Panc1 (cell line): Measurements from ENCODE around the gene HADHA.

Source experiments
- POLR2AphosphoS5 ChIP-seq: IDR thresholded peaks from 2 replicates; pipeline ENCODE4 v1.6.1; 2012; ENCODE audit warnings: mild to moderate bottlenecking, low read depth, low read length, moderate library complexity
- TCF7L2 ChIP-seq: IDR thresholded peaks from 2 replicates; pipeline ENCODE4 v1.6.1; 2011; ENCODE audit warnings: mild to moderate bottlenecking, low read depth, low read length, inconsistent platforms
- TF ChIP-seq, protein P1 (sequence below): fragments of 450-650 bp; IDR thresholded peaks from 2 replicates; pipeline ENCODE4 v1.5.1; 2017; ENCODE audit warnings: mild to moderate bottlenecking
- TF ChIP-seq, protein P2 (sequence below), 2 experiments: IDR thresholded peaks; 2 replicates each; pipeline ENCODE4 v1.6.1; 2011 to 2012; ENCODE audit warnings: low read depth in 2 of 2, control low read depth in 1 of 2, low read length in 1 of 2, mild to moderate bottlenecking in 1 of 2, moderate library complexity in 1 of 2; ENCODE audit not compliant: insufficient read depth in 1 of 2

DNA sequence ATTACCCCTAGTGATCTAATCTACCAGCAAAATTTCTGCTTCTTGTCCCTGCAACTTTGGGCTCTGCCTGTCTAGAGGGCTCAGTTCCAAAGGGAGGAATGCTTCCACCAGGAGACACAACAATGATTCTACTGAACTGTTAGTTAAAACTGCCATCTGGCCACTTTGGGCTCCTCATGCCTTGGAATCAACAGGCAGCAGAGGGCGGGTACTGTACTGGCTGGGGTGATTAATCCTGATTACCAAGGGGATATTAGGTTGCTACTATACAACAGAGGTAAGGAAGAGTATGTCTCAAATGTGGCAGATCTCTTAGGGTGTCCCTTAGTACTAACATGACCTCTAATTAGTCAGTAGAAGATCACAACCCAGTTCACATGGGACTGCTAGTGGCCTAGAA lies 21.4 kb downstream of the HADHA start:
- TF ChIP-seq, protein P1, sequence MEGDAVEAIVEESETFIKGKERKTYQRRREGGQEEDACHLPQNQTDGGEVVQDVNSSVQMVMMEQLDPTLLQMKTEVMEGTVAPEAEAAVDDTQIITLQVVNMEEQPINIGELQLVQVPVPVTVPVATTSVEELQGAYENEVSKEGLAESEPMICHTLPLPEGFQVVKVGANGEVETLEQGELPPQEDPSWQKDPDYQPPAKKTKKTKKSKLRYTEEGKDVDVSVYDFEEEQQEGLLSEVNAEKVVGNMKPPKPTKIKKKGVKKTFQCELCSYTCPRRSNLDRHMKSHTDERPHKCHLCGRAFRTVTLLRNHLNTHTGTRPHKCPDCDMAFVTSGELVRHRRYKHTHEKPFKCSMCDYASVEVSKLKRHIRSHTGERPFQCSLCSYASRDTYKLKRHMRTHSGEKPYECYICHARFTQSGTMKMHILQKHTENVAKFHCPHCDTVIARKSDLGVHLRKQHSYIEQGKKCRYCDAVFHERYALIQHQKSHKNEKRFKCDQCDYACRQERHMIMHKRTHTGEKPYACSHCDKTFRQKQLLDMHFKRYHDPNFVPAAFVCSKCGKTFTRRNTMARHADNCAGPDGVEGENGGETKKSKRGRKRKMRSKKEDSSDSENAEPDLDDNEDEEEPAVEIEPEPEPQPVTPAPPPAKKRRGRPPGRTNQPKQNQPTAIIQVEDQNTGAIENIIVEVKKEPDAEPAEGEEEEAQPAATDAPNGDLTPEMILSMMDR = no peak
- TF ChIP-seq TCF7L2 (no peak), POLR2AphosphoS5 (no peak)
- TF ChIP-seq, protein P2, sequence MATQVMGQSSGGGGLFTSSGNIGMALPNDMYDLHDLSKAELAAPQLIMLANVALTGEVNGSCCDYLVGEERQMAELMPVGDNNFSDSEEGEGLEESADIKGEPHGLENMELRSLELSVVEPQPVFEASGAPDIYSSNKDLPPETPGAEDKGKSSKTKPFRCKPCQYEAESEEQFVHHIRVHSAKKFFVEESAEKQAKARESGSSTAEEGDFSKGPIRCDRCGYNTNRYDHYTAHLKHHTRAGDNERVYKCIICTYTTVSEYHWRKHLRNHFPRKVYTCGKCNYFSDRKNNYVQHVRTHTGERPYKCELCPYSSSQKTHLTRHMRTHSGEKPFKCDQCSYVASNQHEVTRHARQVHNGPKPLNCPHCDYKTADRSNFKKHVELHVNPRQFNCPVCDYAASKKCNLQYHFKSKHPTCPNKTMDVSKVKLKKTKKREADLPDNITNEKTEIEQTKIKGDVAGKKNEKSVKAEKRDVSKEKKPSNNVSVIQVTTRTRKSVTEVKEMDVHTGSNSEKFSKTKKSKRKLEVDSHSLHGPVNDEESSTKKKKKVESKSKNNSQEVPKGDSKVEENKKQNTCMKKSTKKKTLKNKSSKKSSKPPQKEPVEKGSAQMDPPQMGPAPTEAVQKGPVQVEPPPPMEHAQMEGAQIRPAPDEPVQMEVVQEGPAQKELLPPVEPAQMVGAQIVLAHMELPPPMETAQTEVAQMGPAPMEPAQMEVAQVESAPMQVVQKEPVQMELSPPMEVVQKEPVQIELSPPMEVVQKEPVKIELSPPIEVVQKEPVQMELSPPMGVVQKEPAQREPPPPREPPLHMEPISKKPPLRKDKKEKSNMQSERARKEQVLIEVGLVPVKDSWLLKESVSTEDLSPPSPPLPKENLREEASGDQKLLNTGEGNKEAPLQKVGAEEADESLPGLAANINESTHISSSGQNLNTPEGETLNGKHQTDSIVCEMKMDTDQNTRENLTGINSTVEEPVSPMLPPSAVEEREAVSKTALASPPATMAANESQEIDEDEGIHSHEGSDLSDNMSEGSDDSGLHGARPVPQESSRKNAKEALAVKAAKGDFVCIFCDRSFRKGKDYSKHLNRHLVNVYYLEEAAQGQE (IDR thresholded peaks at IDR 0.05; ENCODE audit: insufficient read depth in 1 of 2, low read depth in 2 of 2, low read length in 1 of 2) = no peak
